ENCODE measurements around the gene RXFP2.
A peak's percentile ranks its signal among the peaks of the same experiment; 100 is the strongest.

RXFP2 gene

DNA sequence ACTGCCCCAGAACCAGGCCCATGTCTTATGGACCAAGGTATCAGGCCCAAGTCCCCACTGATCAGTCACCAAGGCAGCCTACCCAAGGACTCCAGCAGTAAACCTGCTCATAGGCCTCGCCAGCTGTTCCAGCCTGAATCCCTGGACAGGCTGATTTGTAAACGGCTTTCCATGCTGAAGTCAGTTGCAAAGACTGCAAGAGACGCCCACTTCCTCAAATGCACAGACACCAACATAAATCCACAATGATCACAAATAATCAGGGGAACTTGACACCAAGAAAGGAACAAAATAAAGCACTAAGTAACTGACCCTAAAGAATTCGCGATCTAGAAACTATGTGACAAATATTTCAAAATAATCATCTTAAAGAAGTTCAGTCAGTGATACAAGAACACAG lies 75.2 kb downstream of the RXFP2 start:
- DNase-seq, result no peak
- no peak overlapping the region for H3K4me3 ChIP-seq (ENCODE audit: low read length)

DNA sequence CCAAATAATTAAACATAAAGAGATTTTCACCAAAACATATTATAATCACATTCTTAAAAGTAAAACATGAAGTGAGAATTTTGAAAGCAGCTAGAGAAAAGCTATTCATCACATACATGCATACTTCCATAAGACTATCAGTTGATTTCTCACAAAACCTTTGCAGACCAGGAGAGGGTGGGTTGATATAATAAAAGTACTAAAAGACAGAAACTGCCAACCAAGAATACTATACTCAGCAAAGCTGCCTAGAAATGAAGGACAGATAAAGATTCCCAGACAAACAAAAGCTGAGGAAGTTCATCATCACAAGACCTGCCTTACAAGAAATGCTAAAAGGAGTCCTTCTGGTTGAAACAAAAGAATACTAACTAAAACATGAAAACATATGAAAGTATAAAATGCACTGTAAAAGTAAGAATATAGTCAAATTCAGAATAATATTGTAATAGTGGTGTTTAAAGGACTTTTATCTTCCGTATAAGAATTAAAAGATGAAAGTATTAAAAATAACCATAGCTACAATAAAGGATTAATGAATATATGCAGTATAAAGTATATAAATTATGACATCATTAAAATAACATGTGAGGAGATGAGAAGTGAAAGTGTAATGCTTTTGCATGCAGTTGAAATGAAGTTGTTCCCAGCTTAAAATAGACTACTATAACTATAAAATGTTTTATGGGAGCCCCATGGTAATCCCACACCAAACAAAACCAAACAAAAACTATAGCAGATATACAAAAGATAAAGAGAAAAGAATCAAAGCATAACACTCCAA lies 76.2 kb downstream of the RXFP2 start:
- H2BK5ac ChIP-seq (ENCODE audit: low read length), result no peak overlapping the region
- no peaks in the 10 kb centered on the region for H3K79me1 ChIP-seq (ENCODE audit: low read length)
- no peaks in the 10 kb centered on the region for H3K4me1 ChIP-seq (ENCODE audit: control insufficient read depth, low read depth, low read length)
- H3K27ac ChIP-seq (ENCODE audit: low read depth, low read length), result no peak overlapping the region
- H2BK120ac ChIP-seq (ENCODE audit: low read depth, low read length), result no peak overlapping the region
- no peaks in the 10 kb centered on the region for H3K36me3 ChIP-seq (ENCODE audit: control insufficient read depth, insufficient read depth, low read length)
- DNase-seq, result no peak
- no CpG with 5 or more reads among the region's 1 CpG for WGBS (ENCODE audit: extremely low coverage, insufficient coverage, low lambda C conversion rate)
- no peak overlapping the region for H3K4me3 ChIP-seq (ENCODE audit: low read length)
- no peak overlapping the region for H3K56ac ChIP-seq (ENCODE audit: low read length)
- H3K79me2 ChIP-seq (ENCODE audit: control insufficient read depth, insufficient read depth, low read length), result no peaks in the 10 kb centered on the region
- no peak overlapping the region for H3K18ac ChIP-seq (ENCODE audit: low read length)
- no peak overlapping the region for H4K8ac ChIP-seq (ENCODE audit: low read depth, low read length)
- H3K4me2 ChIP-seq (ENCODE audit: low read length), result no peak overlapping the region
- no peak overlapping the region for H2AK5ac ChIP-seq (ENCODE audit: low read length)
- H3K27me3 ChIP-seq (ENCODE audit: insufficient read depth, low read length, poor library complexity), result no peaks in the 10 kb centered on the region
- H3K4ac ChIP-seq (ENCODE audit: low read depth, low read length), result no peak overlapping the region
- no peak overlapping the region for H3K23ac ChIP-seq (ENCODE audit: low read length)
- no peak overlapping the region for H3K9ac ChIP-seq (ENCODE audit: low read length)
- H4K5ac ChIP-seq (ENCODE audit: low read length), result no peak overlapping the region
- no peak overlapping the region for H2BK15ac ChIP-seq (replicated peaks; ENCODE audit: low read depth)

More for the DNA sequence above, 75.2 kb downstream of the RXFP2 start:
- H3K4me1 ChIP-seq (ENCODE audit: control insufficient read depth, low read depth, low read length), result no peaks in the 10 kb centered on the region
- H2AK5ac ChIP-seq (ENCODE audit: low read length), result no peak overlapping the region
- no peak overlapping the region for H3K9ac ChIP-seq (ENCODE audit: low read length)
- no peak overlapping the region for H3K27ac ChIP-seq (ENCODE audit: low read depth, low read length)
- no peak overlapping the region for H3K4me2 ChIP-seq (ENCODE audit: low read length)
- H3K23ac ChIP-seq (ENCODE audit: low read length), result no peak overlapping the region
- H3K36me3 ChIP-seq (ENCODE audit: control insufficient read depth, insufficient read depth, low read length), result no peaks in the 10 kb centered on the region
- no peak overlapping the region for H3K18ac ChIP-seq (ENCODE audit: low read length)
- H2BK5ac ChIP-seq (ENCODE audit: low read length), result no peak overlapping the region
- no peaks in the 10 kb centered on the region for H3K79me1 ChIP-seq (ENCODE audit: low read length)
- no peak overlapping the region for H3K4ac ChIP-seq (ENCODE audit: low read depth, low read length)
- H4K8ac ChIP-seq (ENCODE audit: low read depth, low read length), result no peak overlapping the region
- H3K79me2 ChIP-seq (ENCODE audit: control insufficient read depth, insufficient read depth, low read length), result no peaks in the 10 kb centered on the region
- no peak overlapping the region for H2BK120ac ChIP-seq (ENCODE audit: low read depth, low read length)
- no peak overlapping the region for H4K5ac ChIP-seq (ENCODE audit: low read length)
- H2BK15ac ChIP-seq (replicated peaks; ENCODE audit: low read depth), result no peak overlapping the region
- WGBS (ENCODE audit: extremely low coverage, insufficient coverage, low lambda C conversion rate), result no CpG with 5 or more reads among the region's 5 CpGs
- H3K56ac ChIP-seq (ENCODE audit: low read length), result no peak overlapping the region
- H3K27me3 ChIP-seq (ENCODE audit: insufficient read depth, low read length, poor library complexity), result no peaks in the 10 kb centered on the region

DNA sequence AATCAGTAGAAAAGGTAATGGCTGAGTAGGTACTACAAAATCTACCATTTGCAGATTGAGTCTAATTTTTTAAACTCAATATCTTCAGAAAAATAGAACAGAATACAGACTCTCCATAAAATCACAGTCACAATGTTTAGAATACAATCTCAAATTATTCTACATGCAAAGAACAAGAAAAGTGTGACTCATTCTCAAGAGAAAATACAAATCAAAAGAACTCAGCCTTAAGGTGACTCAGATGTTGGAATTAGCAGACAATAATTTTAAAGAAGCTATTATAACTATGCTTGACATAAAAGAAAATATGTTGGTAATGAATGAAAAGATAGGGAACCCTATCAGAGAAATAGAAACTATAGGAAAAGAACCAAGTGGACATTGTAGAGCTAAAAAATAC lies 78.9 kb downstream of the RXFP2 start:
- no peak overlapping the region for H2BK120ac ChIP-seq (ENCODE audit: low read depth, low read length)
- H3K56ac ChIP-seq (ENCODE audit: low read length), result no peak overlapping the region
- H3K4ac ChIP-seq (ENCODE audit: low read depth, low read length), result no peak overlapping the region
- DNase-seq, result no peak
- no peak overlapping the region for H4K8ac ChIP-seq (ENCODE audit: low read depth, low read length)
- no peak overlapping the region for H2AK5ac ChIP-seq (ENCODE audit: low read length)
- no peak overlapping the region for H2BK15ac ChIP-seq (replicated peaks; ENCODE audit: low read depth)
- H3K4me2 ChIP-seq (ENCODE audit: low read length), result no peak overlapping the region
- no peaks in the 10 kb centered on the region for H3K4me1 ChIP-seq (ENCODE audit: control insufficient read depth, low read depth, low read length)
- no peaks in the 10 kb centered on the region for H3K36me3 ChIP-seq (ENCODE audit: control insufficient read depth, insufficient read depth, low read length)
- no peaks in the 10 kb centered on the region for H3K27me3 ChIP-seq (ENCODE audit: insufficient read depth, low read length, poor library complexity)
- H4K5ac ChIP-seq (ENCODE audit: low read length), result no peak overlapping the region
- no peaks in the 10 kb centered on the region for H3K79me1 ChIP-seq (ENCODE audit: low read length)
- H3K27ac ChIP-seq (ENCODE audit: low read depth, low read length), result no peak overlapping the region
- H2BK5ac ChIP-seq (ENCODE audit: low read length), result no peak overlapping the region
- H3K18ac ChIP-seq (ENCODE audit: low read length), result no peak overlapping the region
- no peaks in the 10 kb centered on the region for H3K79me2 ChIP-seq (ENCODE audit: control insufficient read depth, insufficient read depth, low read length)
- H3K23ac ChIP-seq (ENCODE audit: low read length), result no peak overlapping the region
- H3K4me3 ChIP-seq (ENCODE audit: low read length), result no peak overlapping the region
- no peak overlapping the region for H3K9ac ChIP-seq (ENCODE audit: low read length)

DNA sequence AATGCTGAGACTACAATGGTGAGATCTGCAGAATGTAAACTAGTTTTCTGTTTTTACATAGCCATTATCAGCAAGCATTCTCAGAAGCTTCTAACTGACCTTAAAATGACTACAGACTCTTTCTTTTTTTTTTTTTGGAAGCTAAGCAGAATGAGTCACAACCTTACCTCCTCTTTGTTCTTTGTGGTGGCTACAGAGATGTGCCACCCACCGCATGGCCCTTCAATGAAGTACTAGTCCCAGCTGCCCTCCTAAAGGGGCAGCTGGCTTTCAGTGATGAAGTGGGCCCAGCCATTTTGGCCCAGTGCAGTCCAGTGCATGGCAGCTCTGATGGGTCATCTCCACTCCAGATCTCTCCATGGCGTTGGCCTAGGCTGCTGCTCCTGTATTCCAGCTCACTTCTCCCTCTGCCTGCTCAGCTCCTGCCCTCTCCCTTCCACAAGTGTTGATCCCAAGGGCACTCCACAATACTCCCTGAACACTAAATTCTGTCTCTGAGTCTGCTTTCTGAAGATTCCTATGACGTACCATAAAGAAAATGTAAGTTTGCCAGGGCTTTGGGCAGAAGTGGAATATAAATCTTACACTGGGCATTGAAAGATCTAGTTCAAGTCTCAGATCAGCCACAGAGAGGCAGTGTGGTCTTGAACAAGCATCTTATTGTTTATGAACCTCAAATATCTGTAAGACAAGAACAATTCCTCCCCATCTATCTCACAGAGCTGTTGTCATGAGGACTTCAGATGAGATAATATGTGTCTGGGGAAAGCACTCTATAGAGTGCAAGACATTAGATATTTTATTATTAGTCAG lies 85.6 kb downstream of the RXFP2 start:
- Histone ChIP-seq H3K56ac (ENCODE audit: low read length) (no peak overlapping the region), H2BK5ac (ENCODE audit: low read length) (no peak overlapping the region), H3K4me3 (ENCODE audit: low read length) (no peak overlapping the region), H4K5ac (ENCODE audit: low read length) (no peak overlapping the region), H4K8ac (ENCODE audit: low read depth, low read length) (no peak overlapping the region), H3K4ac (ENCODE audit: low read depth, low read length) (no peak overlapping the region), H3K79me2 (ENCODE audit: control insufficient read depth, insufficient read depth, low read length) (no peaks in the 10 kb centered on the region), H2BK120ac (ENCODE audit: low read depth, low read length) (no peak overlapping the region), H3K79me1 (ENCODE audit: low read length) (no peaks in the 10 kb centered on the region), H3K9ac (ENCODE audit: low read length) (no peak overlapping the region), H3K4me2 (ENCODE audit: low read length) (no peak overlapping the region), H3K27ac (ENCODE audit: low read depth, low read length) (no peak overlapping the region), H3K4me1 (ENCODE audit: control insufficient read depth, low read depth, low read length) (no peaks in the 10 kb centered on the region), H3K27me3 (ENCODE audit: insufficient read depth, low read length, poor library complexity) (no peaks in the 10 kb centered on the region), H2BK15ac (replicated peaks; ENCODE audit: low read depth) (no peak overlapping the region), H3K18ac (ENCODE audit: low read length) (no peak overlapping the region), H2AK5ac (ENCODE audit: low read length) (no peak overlapping the region), H3K23ac (ENCODE audit: low read length) (no peak overlapping the region), H3K36me3 (ENCODE audit: control insufficient read depth, insufficient read depth, low read length) (no peaks in the 10 kb centered on the region)
- no CpG with 5 or more reads among the region's 3 CpGs for WGBS (ENCODE audit: extremely low coverage, insufficient coverage, low lambda C conversion rate)
- peak; percentile 21 for DNase-seq

DNA sequence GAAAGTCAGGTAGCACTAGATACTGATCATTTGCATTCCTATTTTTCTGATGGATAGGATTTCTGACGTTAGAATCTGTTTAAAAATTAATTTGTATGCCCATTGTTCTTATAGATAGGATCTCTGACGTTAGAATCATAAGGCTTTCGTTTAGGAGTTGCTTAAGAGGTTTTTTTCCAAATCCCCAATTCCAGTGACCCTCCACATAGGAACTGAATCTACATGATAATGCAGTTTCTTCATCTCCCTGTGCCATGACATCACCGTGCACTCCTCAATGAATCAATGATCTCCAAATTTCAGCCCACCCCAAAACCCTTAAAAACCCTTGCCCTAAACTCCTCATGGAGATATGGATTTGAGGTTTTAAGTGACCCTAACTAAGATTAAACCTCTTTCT lies 87.2 kb downstream of the RXFP2 start:
- Histone ChIP-seq H3K79me1 (ENCODE audit: low read length) (no peaks in the 10 kb centered on the region), H3K27ac (ENCODE audit: low read depth, low read length) (no peak overlapping the region), H2BK120ac (ENCODE audit: low read depth, low read length) (no peak overlapping the region), H3K27me3 (ENCODE audit: insufficient read depth, low read length, poor library complexity) (no peaks in the 10 kb centered on the region), H3K9ac (ENCODE audit: low read length) (no peak overlapping the region), H3K18ac (ENCODE audit: low read length) (no peak overlapping the region), H3K4ac (ENCODE audit: low read depth, low read length) (no peak overlapping the region), H3K56ac (ENCODE audit: low read length) (no peak overlapping the region), H3K79me2 (ENCODE audit: control insufficient read depth, insufficient read depth, low read length) (no peaks in the 10 kb centered on the region), H2BK5ac (ENCODE audit: low read length) (no peak overlapping the region), H4K5ac (ENCODE audit: low read length) (no peak overlapping the region), H2BK15ac (replicated peaks; ENCODE audit: low read depth) (no peak overlapping the region), H3K4me1 (ENCODE audit: control insufficient read depth, low read depth, low read length) (no peaks in the 10 kb centered on the region), H2AK5ac (ENCODE audit: low read length) (no peak overlapping the region), H3K23ac (ENCODE audit: low read length) (no peak overlapping the region), H3K36me3 (ENCODE audit: control insufficient read depth, insufficient read depth, low read length) (no peaks in the 10 kb centered on the region), H3K4me3 (ENCODE audit: low read length) (no peak overlapping the region), H4K8ac (ENCODE audit: low read depth, low read length) (no peak overlapping the region), H3K4me2 (ENCODE audit: low read length) (no peak overlapping the region)
- no peak for DNase-seq
- whole genome bisulfite sequencing (ENCODE audit: extremely low coverage, insufficient coverage, low lambda C conversion rate), result no CpG with 5 or more reads among the region's 4 CpGs
